ENCODE data around the gene TMEM89. TPM values are rescaled to one million over a fixed set of nuclear protein-coding genes. Genes with fewer than 3 reads are reported as not detected.

TMEM89 gene
- total RNA-seq, 2 donors from 2014 or later = 0.57 TPM; not detected in 1

GRCh38 chr3:48609088-48610005, 12.2 kb downstream of the TMEM89 start, which contains the start of gene UQCRC1:
UQCRC1 (minus strand) TSS chr3:48609646; CDS start chr3:48609620, 26 bp downstream.
- no peaks in the 10 kb centered on the region for H3K4me1 ChIP-seq (ENCODE audit: control insufficient read depth, insufficient read depth, low read length)
- Mint-ChIP-seq H3K36me3 (ENCODE audit: low read depth) (peaks cover 39% of the 10 kb centered on the region), H3K27me3 (ENCODE audit: insufficient read depth) (no peaks in the 10 kb centered on the region), H3K9me3 (no peaks in the 10 kb centered on the region), H3K27ac (peak within 1 kb of the TSS; percentile 95), H3K4me1 (peaks cover 10% of the 10 kb centered on the region), H3K4me3 (peak within 1 kb of the TSS; percentile 96)
- peak within 1 kb of the TSS; percentile 40 for H3K27ac ChIP-seq (ENCODE audit: low read depth, low read length)
- peak within 1 kb of the TSS; percentile 84 for H3K9ac ChIP-seq (ENCODE audit: extremely low read depth, low read length, poor library complexity, severe bottlenecking)
- H3K9me3 ChIP-seq (ENCODE audit: control insufficient read depth, low read length) = no peaks in the 10 kb centered on the region
- H3K27me3 ChIP-seq (ENCODE audit: control insufficient read depth, insufficient read depth, low read length, poor library complexity, severe bottlenecking) = no peaks in the 10 kb centered on the region
- WGBS, 2 experiments (ENCODE audit: insufficient coverage in 1 of 2, insufficient read length in 1 of 2) = 1% methylated on average over 37 to 86 of the region's 86 CpGs
- peak; percentile 97 for DNase-seq
- H3K36me3 ChIP-seq (ENCODE audit: control insufficient read depth, insufficient read depth, low read length) = peaks cover 35% of the 10 kb centered on the region
- H3K4me3 ChIP-seq (ENCODE audit: low read length) = peak within 1 kb of the TSS; percentile 92
- peak; percentile 77 for TF ChIP-seq CTCF (conservative IDR thresholded peaks at IDR 0.05)

GRCh38 chr3:48607519-48607918, 14.1 kb downstream of the TMEM89 start:
- H3K9me3 ChIP-seq (ENCODE audit: control insufficient read depth, low read length) = no peaks in the 10 kb centered on the region
- Mint-ChIP-seq H3K36me3 (ENCODE audit: low read depth) (peaks cover 51% of the 10 kb centered on the region), H3K27me3 (ENCODE audit: insufficient read depth) (no peaks in the 10 kb centered on the region), H3K27ac (no peak overlapping the region), H3K4me1 (peaks cover 10% of the 10 kb centered on the region), H3K9me3 (no peaks in the 10 kb centered on the region), H3K4me3 (peak overlapping the region; percentile 96)
- peaks cover 54% of the 10 kb centered on the region for H3K36me3 ChIP-seq (ENCODE audit: control insufficient read depth, insufficient read depth, low read length)
- 91 to 94% methylated on average over 5 of the region's 5 CpGs for WGBS, 2 experiments (ENCODE audit: insufficient coverage in 1 of 2, insufficient read length in 1 of 2)
- no peak overlapping the region for H3K27ac ChIP-seq (ENCODE audit: low read depth, low read length)
- no peak overlapping the region for H3K9ac ChIP-seq (ENCODE audit: extremely low read depth, low read length, poor library complexity, severe bottlenecking)
- no peaks in the 10 kb centered on the region for H3K4me1 ChIP-seq (ENCODE audit: control insufficient read depth, insufficient read depth, low read length)
- no peak for TF ChIP-seq CTCF (conservative IDR thresholded peaks at IDR 0.05)
- H3K4me3 ChIP-seq (ENCODE audit: low read length) = peak overlapping the region; percentile 92
- no peaks in the 10 kb centered on the region for H3K27me3 ChIP-seq (ENCODE audit: control insufficient read depth, insufficient read depth, low read length, poor library complexity, severe bottlenecking)
- DNase-seq = no peak

GRCh38 chr3:48601622-48601994, 20.0 kb downstream of the TMEM89 start:
- H3K9ac ChIP-seq (ENCODE audit: extremely low read depth, low read length, poor library complexity, severe bottlenecking) = no peak overlapping the region
- H3K4me3 ChIP-seq (ENCODE audit: low read length) = no peak overlapping the region
- Mint-ChIP-seq H3K4me1 (no peaks in the 10 kb centered on the region), H3K9me3 (no peaks in the 10 kb centered on the region), H3K27me3 (ENCODE audit: insufficient read depth) (no peaks in the 10 kb centered on the region), H3K36me3 (ENCODE audit: low read depth) (peaks cover 77% of the 10 kb centered on the region), H3K27ac (no peak overlapping the region), H3K4me3 (no peak overlapping the region)
- no peak for DNase-seq
- H3K27me3 ChIP-seq (ENCODE audit: control insufficient read depth, insufficient read depth, low read length, poor library complexity, severe bottlenecking) = no peaks in the 10 kb centered on the region
- no peak for TF ChIP-seq CTCF (conservative IDR thresholded peaks at IDR 0.05)
- 94 to 97% methylated on average over 2 of the region's 2 CpGs for WGBS, 2 experiments (ENCODE audit: insufficient coverage in 1 of 2, insufficient read length in 1 of 2)
- H3K36me3 ChIP-seq (ENCODE audit: control insufficient read depth, insufficient read depth, low read length) = peaks cover 76% of the 10 kb centered on the region
- H3K4me1 ChIP-seq (ENCODE audit: control insufficient read depth, insufficient read depth, low read length) = no peaks in the 10 kb centered on the region
- no peaks in the 10 kb centered on the region for H3K9me3 ChIP-seq (ENCODE audit: control insufficient read depth, low read length)
- no peak overlapping the region for H3K27ac ChIP-seq (ENCODE audit: low read depth, low read length)

All from endodermal cell (in vitro differentiated cells).